Stimulated activated CD4-positive, alpha-beta T cell treated with anti-CD3 and anti-CD28 coated beads, Interleukin-4, amount 100 ng/mL, for 24 hours (primary cell): ENCODE data around the gene VEPH1.

ENCODE experiments used
- DNase-seq: peaks from one replicate; pipeline ENCODE4 v3.0.0-alpha.2; 2020

Gene VEPH1

GRCh38 chr3:157472648-157473047 is 30.6 kb downstream of the VEPH1 start:
- DNase-seq = no peak

- DNase-seq = no peak
Measured at GRCh38 chr3:157471064-157471463, 32.2 kb downstream of the VEPH1 start.

GRCh38 chr3:157469561-157470294 is 33.5 kb downstream of the VEPH1 start:
- DNase-seq = no peak

- DNase-seq = no peak
Measured at GRCh38 chr3:157467200-157467599, 36.0 kb downstream of the VEPH1 start.

GRCh38 chr3:157465741-157466140 is 37.5 kb downstream of the VEPH1 start:
- no peak for DNase-seq

- no peak for DNase-seq
Measured at GRCh38 chr3:157464321-157464720, 38.9 kb downstream of the VEPH1 start.

GRCh38 chr3:157463816-157464215 is 39.4 kb downstream of the VEPH1 start:
- DNase-seq = no peak

GRCh38 chr3:157460253-157460652 is 43.0 kb downstream of the VEPH1 start:
- DNase-seq = no peak

GRCh38 chr3:157459706-157460105 is 43.5 kb downstream of the VEPH1 start:
- DNase-seq = no peak

- DNase-seq = no peak
Measured at GRCh38 chr3:157453824-157454223, 49.4 kb downstream of the VEPH1 start.

GRCh38 chr3:157452097-157452496 is 51.1 kb downstream of the VEPH1 start:
- DNase-seq = no peak

GRCh38 chr3:157447026-157447694 is 56.1 kb downstream of the VEPH1 start:
- no peak for DNase-seq

- DNase-seq = no peak
Measured at GRCh38 chr3:157445857-157446256, 57.4 kb downstream of the VEPH1 start.

- DNase-seq = no peak
Measured at GRCh38 chr3:157444797-157445184, 58.4 kb downstream of the VEPH1 start.

GRCh38 chr3:157443905-157444796 is 59.1 kb downstream of the VEPH1 start:
- DNase-seq = no peak

GRCh38 chr3:157442729-157443128 is 60.5 kb downstream of the VEPH1 start:
- no peak for DNase-seq

- no peak for DNase-seq
Measured at GRCh38 chr3:157441102-157441624, 62.1 kb downstream of the VEPH1 start.

- no peak for DNase-seq
Measured at GRCh38 chr3:157438194-157438730, 65.0 kb downstream of the VEPH1 start.

- DNase-seq = no peak
Measured at GRCh38 chr3:157436583-157437291, 66.5 kb downstream of the VEPH1 start, which contains the start of gene PTX3. TSS of gene PTX3 (plus strand) at chr3:157436850. CDS start at chr3:157436934, 84 bp downstream.

GRCh38 chr3:157429708-157430107 is 73.5 kb downstream of the VEPH1 start:
- no peak for DNase-seq

- DNase-seq = no peak
Measured at GRCh38 chr3:157428853-157429252, 74.4 kb downstream of the VEPH1 start.

GRCh38 chr3:157427901-157428300 is 75.3 kb downstream of the VEPH1 start:
- DNase-seq = no peak
